Ishikawa (cell line): ENCODE results near the gene SYNE1.
A peak's percentile ranks its signal among the peaks of the same experiment; 100 is the strongest.

Experiments used
- CEBPB ChIP-seq: IDR thresholded peaks from 2 replicates; pipeline ENCODE4 v1.6.1; 2012
- CREB1 ChIP-seq: IDR thresholded peaks from 2 replicates; pipeline ENCODE4 v1.6.1; 2012; ENCODE audit warnings: low read depth
- EGR1 ChIP-seq: IDR thresholded peaks from 2 replicates; pipeline ENCODE4 v1.6.1; 2012
- EP300 ChIP-seq: IDR thresholded peaks from 2 replicates; pipeline ENCODE4 v1.6.1; 2012; ENCODE audit warnings: borderline replicate concordance
- FOXM1 ChIP-seq: IDR thresholded peaks from 2 replicates; pipeline ENCODE4 v1.6.1; 2012; ENCODE audit warnings: low read depth, borderline replicate concordance
- NFIC ChIP-seq: IDR thresholded peaks from 2 replicates; pipeline ENCODE4 v1.6.1; 2012
- RAD21 ChIP-seq: IDR thresholded peaks from 2 replicates; pipeline ENCODE4 v1.6.1; 2012; ENCODE audit warnings: low read depth
- TAF1 ChIP-seq: IDR thresholded peaks from 2 replicates; pipeline ENCODE4 v1.6.1; 2012; ENCODE audit warnings: low read depth, mild to moderate bottlenecking
- TCF12 ChIP-seq: IDR thresholded peaks from 2 replicates; pipeline ENCODE4 v1.6.1; 2012; ENCODE audit warnings: low read depth
- TEAD4 ChIP-seq: IDR thresholded peaks from 2 replicates; pipeline ENCODE4 v1.6.1; 2012
- YY1 ChIP-seq: IDR thresholded peaks from 2 replicates; pipeline ENCODE4 v1.6.1; 2012; ENCODE audit warnings: low read depth
- ZBTB7A ChIP-seq: IDR thresholded peaks from 2 replicates; pipeline ENCODE4 v1.6.1; 2012; ENCODE audit warnings: low read depth
- TF ChIP-seq, protein P1 (sequence below): IDR thresholded peaks from 2 replicates; pipeline ENCODE4 v1.6.1; 2012
- TF ChIP-seq, protein P2 (sequence below): IDR thresholded peaks from 2 replicates; pipeline ENCODE4 v1.6.1; 2012; ENCODE audit warnings: low read depth, mild to moderate bottlenecking
- TF ChIP-seq, protein P3 (sequence below): IDR thresholded peaks from 2 replicates; pipeline ENCODE4 v1.6.1; 2012

SYNE1 gene

DNA sequence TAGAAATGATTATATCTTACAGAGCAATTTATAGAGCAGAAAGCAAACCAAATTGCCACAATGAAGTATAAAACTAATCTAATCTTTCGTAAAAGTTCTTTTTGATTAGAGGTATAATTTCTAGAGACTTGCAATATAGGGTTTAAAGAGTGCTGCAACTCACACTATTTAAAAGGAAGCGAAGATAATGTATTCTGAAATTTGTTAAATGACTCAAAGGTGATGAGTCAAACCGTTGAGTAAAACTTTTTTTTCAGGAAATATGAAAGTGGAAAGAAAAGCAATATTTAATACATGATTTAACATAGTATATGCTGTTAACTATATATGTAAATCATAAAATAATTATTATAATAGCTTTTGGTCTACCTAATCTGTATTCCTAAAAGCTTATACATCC lies 133.6 kb downstream of the SYNE1 start:
- no peak for TF ChIP-seq EGR1
- TF ChIP-seq, protein P1, sequence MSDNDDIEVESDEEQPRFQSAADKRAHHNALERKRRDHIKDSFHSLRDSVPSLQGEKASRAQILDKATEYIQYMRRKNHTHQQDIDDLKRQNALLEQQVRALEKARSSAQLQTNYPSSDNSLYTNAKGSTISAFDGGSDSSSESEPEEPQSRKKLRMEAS: no peak
- TF ChIP-seq, protein P2, sequence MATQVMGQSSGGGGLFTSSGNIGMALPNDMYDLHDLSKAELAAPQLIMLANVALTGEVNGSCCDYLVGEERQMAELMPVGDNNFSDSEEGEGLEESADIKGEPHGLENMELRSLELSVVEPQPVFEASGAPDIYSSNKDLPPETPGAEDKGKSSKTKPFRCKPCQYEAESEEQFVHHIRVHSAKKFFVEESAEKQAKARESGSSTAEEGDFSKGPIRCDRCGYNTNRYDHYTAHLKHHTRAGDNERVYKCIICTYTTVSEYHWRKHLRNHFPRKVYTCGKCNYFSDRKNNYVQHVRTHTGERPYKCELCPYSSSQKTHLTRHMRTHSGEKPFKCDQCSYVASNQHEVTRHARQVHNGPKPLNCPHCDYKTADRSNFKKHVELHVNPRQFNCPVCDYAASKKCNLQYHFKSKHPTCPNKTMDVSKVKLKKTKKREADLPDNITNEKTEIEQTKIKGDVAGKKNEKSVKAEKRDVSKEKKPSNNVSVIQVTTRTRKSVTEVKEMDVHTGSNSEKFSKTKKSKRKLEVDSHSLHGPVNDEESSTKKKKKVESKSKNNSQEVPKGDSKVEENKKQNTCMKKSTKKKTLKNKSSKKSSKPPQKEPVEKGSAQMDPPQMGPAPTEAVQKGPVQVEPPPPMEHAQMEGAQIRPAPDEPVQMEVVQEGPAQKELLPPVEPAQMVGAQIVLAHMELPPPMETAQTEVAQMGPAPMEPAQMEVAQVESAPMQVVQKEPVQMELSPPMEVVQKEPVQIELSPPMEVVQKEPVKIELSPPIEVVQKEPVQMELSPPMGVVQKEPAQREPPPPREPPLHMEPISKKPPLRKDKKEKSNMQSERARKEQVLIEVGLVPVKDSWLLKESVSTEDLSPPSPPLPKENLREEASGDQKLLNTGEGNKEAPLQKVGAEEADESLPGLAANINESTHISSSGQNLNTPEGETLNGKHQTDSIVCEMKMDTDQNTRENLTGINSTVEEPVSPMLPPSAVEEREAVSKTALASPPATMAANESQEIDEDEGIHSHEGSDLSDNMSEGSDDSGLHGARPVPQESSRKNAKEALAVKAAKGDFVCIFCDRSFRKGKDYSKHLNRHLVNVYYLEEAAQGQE: no peak
- TF ChIP-seq FOXM1: no peak
- TF ChIP-seq TAF1: no peak
- TF ChIP-seq CREB1: no peak
- no peak for TF ChIP-seq NFIC
- TF ChIP-seq TEAD4: no peak
- TF ChIP-seq EP300: no peak
- no peak for TF ChIP-seq YY1
- TF ChIP-seq, protein P3, sequence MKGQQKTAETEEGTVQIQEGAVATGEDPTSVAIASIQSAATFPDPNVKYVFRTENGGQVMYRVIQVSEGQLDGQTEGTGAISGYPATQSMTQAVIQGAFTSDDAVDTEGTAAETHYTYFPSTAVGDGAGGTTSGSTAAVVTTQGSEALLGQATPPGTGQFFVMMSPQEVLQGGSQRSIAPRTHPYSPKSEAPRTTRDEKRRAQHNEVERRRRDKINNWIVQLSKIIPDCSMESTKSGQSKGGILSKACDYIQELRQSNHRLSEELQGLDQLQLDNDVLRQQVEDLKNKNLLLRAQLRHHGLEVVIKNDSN: no peak
- TF ChIP-seq RAD21: no peak
- TF ChIP-seq TCF12: no peak
- TF ChIP-seq ZBTB7A: no peak
- TF ChIP-seq CEBPB: no peak

DNA sequence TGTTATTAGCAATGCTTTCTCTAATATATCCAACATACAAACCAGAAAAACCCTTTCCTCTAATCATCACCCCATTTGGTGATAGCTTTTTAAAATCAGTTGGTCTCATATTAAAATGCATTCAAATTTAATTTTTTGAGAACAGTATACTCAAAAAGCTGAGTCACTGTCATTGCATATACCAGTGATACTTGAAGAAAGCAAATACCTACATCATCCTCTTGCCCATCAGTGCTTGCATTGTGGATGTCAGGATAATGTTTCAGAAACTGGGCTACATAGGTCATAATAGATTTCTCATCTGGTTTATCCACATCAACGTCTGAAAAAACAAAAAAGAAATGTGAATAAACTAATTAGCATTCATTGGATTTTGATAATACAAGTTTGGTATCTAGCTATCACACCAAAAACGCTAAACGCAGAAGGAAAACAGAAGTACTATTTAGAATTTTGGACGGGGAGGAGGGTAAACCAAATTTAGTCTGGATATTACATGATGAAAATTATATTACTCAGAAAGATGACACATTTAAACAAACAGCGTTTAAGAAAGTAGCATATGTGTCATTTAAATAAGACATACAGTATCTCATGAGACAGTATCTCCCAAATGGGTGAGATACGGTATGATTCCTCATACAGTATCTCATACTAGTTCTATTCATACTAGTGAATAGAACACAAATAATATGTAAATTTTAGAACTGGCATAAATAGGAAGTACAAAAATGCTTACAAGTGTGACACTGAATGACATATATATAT lies 134.6 kb downstream of the SYNE1 start:
- TF ChIP-seq NFIC (no peak), FOXM1 (no peak), TCF12 (no peak)

DNA sequence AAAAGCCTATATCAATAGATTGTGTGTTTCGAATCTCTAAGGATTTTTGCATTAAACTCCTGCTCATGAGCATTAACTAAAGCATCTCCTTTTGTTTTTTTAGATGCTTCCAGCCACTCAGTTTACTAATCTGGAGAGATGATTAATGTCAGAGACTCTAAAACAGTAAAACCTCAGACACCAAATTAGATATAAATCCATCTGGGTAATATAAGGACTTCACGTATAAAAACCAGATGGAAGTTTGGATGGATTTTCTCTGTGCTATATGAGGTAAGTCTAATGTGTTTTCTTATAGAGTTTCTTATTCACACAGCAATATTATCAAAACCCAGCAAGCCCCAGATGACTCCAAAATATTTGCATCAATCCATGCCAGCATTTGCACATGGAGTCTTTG lies 137.2 kb downstream of the SYNE1 start:
- TF ChIP-seq TEAD4 (no peak), YY1 (no peak), CEBPB (no peak), CREB1 (no peak), FOXM1 (no peak), ZBTB7A (no peak)
- TF ChIP-seq, protein P1: no peak
- TF ChIP-seq, protein P3: no peak

DNA sequence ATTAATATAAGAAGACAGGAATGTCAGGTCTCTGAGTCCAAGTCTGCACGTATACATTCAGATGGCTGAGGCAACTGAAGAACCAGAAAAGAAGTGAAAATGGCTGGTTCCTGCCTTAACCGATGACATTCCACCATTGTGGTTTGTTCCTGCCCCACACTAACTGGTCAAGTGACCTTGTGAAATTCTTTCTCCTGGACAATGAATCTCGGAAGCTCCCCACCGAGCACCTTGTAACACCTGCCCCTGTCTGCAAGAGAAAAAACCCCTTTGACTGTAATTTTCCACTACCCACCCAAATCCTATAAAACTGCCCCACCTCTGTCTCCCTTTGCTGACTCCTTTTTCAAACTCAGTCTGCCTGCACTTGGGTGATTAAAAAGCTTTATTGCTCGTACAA lies 140.4 kb downstream of the SYNE1 start:
- TF ChIP-seq, protein P2: no peak
- TF ChIP-seq, protein P3: no peak
- TF ChIP-seq NFIC (no peak), TEAD4 (no peak), EP300 (no peak), FOXM1 (no peak), CEBPB (no peak), TAF1 (no peak), RAD21 (no peak), YY1 (no peak), CREB1 (no peak), EGR1 (no peak), ZBTB7A (no peak), TCF12 (no peak)
- TF ChIP-seq, protein P1: no peak

DNA sequence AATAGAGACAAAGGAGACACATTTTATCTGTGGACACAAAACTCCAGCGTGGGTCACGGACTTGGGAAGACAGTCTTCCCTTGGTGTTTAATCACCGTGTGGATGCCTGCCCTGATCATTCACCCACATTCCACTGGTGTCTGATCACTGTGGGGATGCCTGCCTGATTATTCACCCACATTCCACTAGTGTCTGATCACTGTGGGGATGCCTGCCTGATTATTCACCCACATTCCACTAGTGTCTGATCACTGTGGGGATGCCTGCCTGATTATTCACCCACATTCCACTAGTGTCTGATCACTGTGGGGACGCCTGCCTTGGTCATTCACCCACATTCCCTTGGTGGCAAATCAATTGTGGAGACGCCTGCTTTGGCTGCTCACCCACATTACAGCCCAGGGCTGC lies 146.2 kb downstream of the SYNE1 start:
- 0 out of 2 replicates have a peak, but pooled peaks have one; percentile 31 for TF ChIP-seq FOXM1
- TF ChIP-seq TEAD4: peak; percentile 88
- 0 out of 2 replicates have a peak, but pooled peaks have one; percentile 42 for TF ChIP-seq TCF12
- peak; percentile 73; the same call in 1 of the 2 replicates for TF ChIP-seq EP300
